ENCODE data around the gene PVR.
"Not testable (repeated sequence)": the region's sequence is repeated elsewhere in the genome, so short reads cannot be mapped to it uniquely, and the experiment has no call there.

The PVR gene

GRCh38 chr19:44672226-44672625 is 28.5 kb downstream of the PVR start:
- no peak for DNase-seq (ENCODE audit: low read depth in 2 of 2)

GRCh38 chr19:44673510-44673909 is 29.8 kb downstream of the PVR start:
- DNase-seq (ENCODE audit: low read depth in 2 of 2), result no peak

GRCh38 chr19:44675521-44675920 is 31.8 kb downstream of the PVR start:
- no peak for DNase-seq (ENCODE audit: low read depth in 2 of 2)

- no peak for DNase-seq (ENCODE audit: low read depth in 2 of 2)
These were observed 33.5 kb downstream of the PVR start for GRCh38 chr19:44677019-44677811.

- DNase-seq (ENCODE audit: low read depth in 2 of 2), result no peak
These were observed 36.8 kb downstream of the PVR start for GRCh38 chr19:44680536-44680935.

- DNase-seq (ENCODE audit: low read depth in 2 of 2), result no peak
These were observed 38.5 kb downstream of the PVR start for GRCh38 chr19:44681992-44682790.

GRCh38 chr19:44682807-44683206 is 39.1 kb downstream of the PVR start:
- DNase-seq (ENCODE audit: low read depth in 2 of 2), result no peak

GRCh38 chr19:44683434-44684210 is 39.9 kb downstream of the PVR start:
- DNase-seq (ENCODE audit: low read depth in 2 of 2), result no peak

- not testable (repeated sequence) for DNase-seq (ENCODE audit: low read depth in 2 of 2)
These were observed 40.7 kb downstream of the PVR start for GRCh38 chr19:44684396-44684795.

- DNase-seq (ENCODE audit: low read depth in 2 of 2), result no peak
These were observed 41.5 kb downstream of the PVR start for GRCh38 chr19:44684892-44685863.

GRCh38 chr19:44685877-44686276 is 42.2 kb downstream of the PVR start:
- no peak for DNase-seq (ENCODE audit: low read depth in 2 of 2)

GRCh38 chr19:44686896-44687295 is 43.2 kb downstream of the PVR start:
- no peak for DNase-seq (ENCODE audit: low read depth in 2 of 2)

- no peak for DNase-seq (ENCODE audit: low read depth in 2 of 2)
These were observed 44.2 kb downstream of the PVR start for GRCh38 chr19:44687888-44688287.

- DNase-seq (ENCODE audit: low read depth in 2 of 2), result peak; percentile 77 to 82
These were observed 45.8 kb downstream of the PVR start for GRCh38 chr19:44689290-44690130.

- DNase-seq (ENCODE audit: low read depth in 2 of 2), result no peak
These were observed 46.4 kb downstream of the PVR start for GRCh38 chr19:44690131-44690440.

- DNase-seq (ENCODE audit: low read depth in 2 of 2), result no peak
These were observed 48.6 kb downstream of the PVR start for GRCh38 chr19:44692379-44692721.

GRCh38 chr19:44694184-44694579 is 50.5 kb downstream of the PVR start:
- DNase-seq (ENCODE audit: low read depth in 2 of 2), result peak; percentile 27 to 37

- DNase-seq (ENCODE audit: low read depth in 2 of 2), result no peak
These were observed 53.4 kb downstream of the PVR start for GRCh38 chr19:44696939-44697669.

GRCh38 chr19:44697670-44698034 is 53.9 kb downstream of the PVR start:
- no peak for DNase-seq (ENCODE audit: low read depth in 2 of 2)
